Astrocyte (in vitro differentiated cells and primary cell): ENCODE results near the gene EIF4G3. TPM values are rescaled to one million over a fixed set of nuclear protein-coding genes. Genes with fewer than 3 reads are reported as not detected.
"Not testable (repeated sequence)": the region's sequence is repeated elsewhere in the genome, so short reads cannot be mapped to it uniquely, and the experiment has no call there.

Experiments used
- DNase-seq: peaks from one replicate; pipeline ENCODE4 v3.0.0-alpha.2; 2010; ENCODE audit warnings: low read depth
- FAIRE-seq: peaks from 2 replicates; lab custom pipeline; 2011; peaks lifted over from hg19 to GRCh38; lab: Jason Lieb, UNC
- H2AFZ ChIP-seq: 2 replicates; pipeline ENCODE4 v1.6.0; 2012; ENCODE audit warnings: low read depth, low read length, inconsistent platforms
- H3K27ac ChIP-seq: 2 replicates; pipeline ENCODE4 v1.5.1; 2011; ENCODE audit warnings: low read depth, low read length, inconsistent platforms
- H3K27me3 ChIP-seq: 2 replicates; pipeline ENCODE4 v1.6.0; 2011; ENCODE audit warnings: low read length, inconsistent platforms; ENCODE audit not compliant: insufficient read depth
- H3K36me3 ChIP-seq: 2 replicates; pipeline ENCODE4 v1.5.1; 2011; ENCODE audit warnings: low read length, inconsistent platforms; ENCODE audit not compliant: insufficient read depth
- H3K4me1 ChIP-seq: 2 replicates; pipeline ENCODE4 v1.5.1; 2011; ENCODE audit warnings: low read length, inconsistent platforms; ENCODE audit not compliant: insufficient read depth
- H3K4me2 ChIP-seq: 2 replicates; pipeline ENCODE4 v1.6.0; 2012; ENCODE audit warnings: low read length, inconsistent platforms
- H3K4me3 ChIP-seq: 2 replicates; pipeline ENCODE4 v1.5.1; 2011; ENCODE audit warnings: low read depth, mild to moderate bottlenecking, low read length, inconsistent platforms; ENCODE audit not compliant: insufficient read depth
- H3K79me2 ChIP-seq: 2 replicates; pipeline ENCODE4 v1.6.0; 2012; ENCODE audit warnings: mild to moderate bottlenecking, low read length, inconsistent platforms; ENCODE audit not compliant: insufficient read depth
- H3K9ac ChIP-seq: 2 replicates; pipeline ENCODE4 v1.6.0; 2012; ENCODE audit warnings: mild to moderate bottlenecking, low read length, inconsistent platforms
- H3K9me3 ChIP-seq: 2 replicates; pipeline ENCODE4 v1.5.1; 2012; ENCODE audit warnings: low read depth, mild to moderate bottlenecking, low read length, inconsistent platforms; ENCODE audit not compliant: insufficient read depth
- H4K20me1 ChIP-seq: 2 replicates; pipeline ENCODE4 v1.6.0; 2012; ENCODE audit warnings: low read length, inconsistent platforms; ENCODE audit not compliant: insufficient read depth
- H3K27ac Mint-ChIP-seq: one replicate; pipeline ENCODE4 v1.8.0; 2021; ENCODE audit warnings: mild to moderate bottlenecking, mixed read lengths; ENCODE audit not compliant: unreplicated experiment
- H3K27me3 Mint-ChIP-seq: one replicate; pipeline ENCODE4 v1.8.0; 2021; ENCODE audit warnings: low read depth, mixed read lengths; ENCODE audit not compliant: unreplicated experiment
- H3K36me3 Mint-ChIP-seq: one replicate; pipeline ENCODE4 v1.8.0; 2021; ENCODE audit warnings: low read depth, mixed read lengths; ENCODE audit not compliant: unreplicated experiment
- H3K4me1 Mint-ChIP-seq: one replicate; pipeline ENCODE4 v1.8.0; 2021; ENCODE audit warnings: low read depth, mixed read lengths; ENCODE audit not compliant: unreplicated experiment
- H3K4me3 Mint-ChIP-seq: one replicate; pipeline ENCODE4 v1.8.0; 2021; ENCODE audit warnings: mild to moderate bottlenecking, moderate library complexity, mixed read lengths; ENCODE audit not compliant: unreplicated experiment
- H3K9me3 Mint-ChIP-seq: one replicate; pipeline ENCODE4 v1.8.0; 2021; ENCODE audit warnings: mild to moderate bottlenecking, mixed read lengths; ENCODE audit not compliant: unreplicated experiment
- CTCF ChIP-seq: IDR thresholded peaks from 2 replicates; pipeline ENCODE4 v1.5.1; 2011; ENCODE audit warnings: low read depth, mild to moderate bottlenecking, inconsistent platforms, low read length, moderate library complexity; ENCODE audit not compliant: insufficient read depth
- EZH2 ChIP-seq: IDR thresholded peaks from 2 replicates; pipeline ENCODE4 v1.6.1; 2012; ENCODE audit warnings: mild to moderate bottlenecking, low read length, inconsistent platforms; ENCODE audit not compliant: insufficient read depth
- total RNA-seq: library from RNA; stranded (reverse); gene quantifications from 2 replicates; pipeline ENCODE4 v1.2.1, GENCODE V29; 2021

EIF4G3 gene
- total RNA-seq, 1 donor from 2014 or later: 76.1 TPM

GRCh38 chr1:20790785-20791184 lies 385.9 kb downstream of the EIF4G3 start:
- no peak overlapping the region for H3K4me3 Mint-ChIP-seq

DNA sequence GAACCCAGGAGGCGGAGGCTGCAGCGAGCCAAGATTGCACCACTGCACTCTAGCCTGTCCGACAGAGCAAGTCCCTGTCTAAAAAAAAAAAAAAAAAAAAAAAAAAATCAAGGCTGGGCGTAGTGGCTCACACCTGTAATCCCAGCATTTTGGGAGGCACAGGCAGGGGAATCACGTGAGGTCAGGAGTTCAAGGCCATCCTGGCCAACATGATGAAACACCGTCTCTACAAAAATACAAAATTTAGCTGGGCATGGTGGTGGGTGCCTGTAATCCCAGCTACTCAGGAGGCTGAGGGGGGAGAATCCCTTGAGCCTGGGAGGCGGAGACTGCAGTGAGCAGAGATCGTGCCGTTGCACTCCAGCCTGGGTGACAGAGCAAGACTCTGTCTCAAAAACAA lies 387.1 kb downstream of the EIF4G3 start:
- H3K36me3 Mint-ChIP-seq, H3K4me3 ChIP-seq, H3K4me3 Mint-ChIP-seq, H3K9me3 Mint-ChIP-seq, FAIRE-seq, H3K27me3 ChIP-seq, H3K9ac ChIP-seq, H3K36me3 ChIP-seq, H2AFZ ChIP-seq, DNase-seq, H3K27me3 Mint-ChIP-seq, H3K4me2 ChIP-seq, H3K9me3 ChIP-seq, H3K27ac ChIP-seq: not testable (repeated sequence)
- Histone ChIP-seq H3K79me2 (peaks cover 22% of the 10 kb centered on the region), H3K4me1 (peaks cover 21% of the 10 kb centered on the region), H4K20me1 (peaks cover 18% of the 10 kb centered on the region)
- H3K4me1 Mint-ChIP-seq: peaks cover 17% of the 10 kb centered on the region
- peak overlapping the region; percentile 34 for H3K27ac Mint-ChIP-seq

More at GRCh38 chr1:20790785-20791184, 385.9 kb downstream of the EIF4G3 start:
- no peak overlapping the region for H3K4me3 ChIP-seq
- H3K9ac ChIP-seq: no peak overlapping the region
- no peaks in the 10 kb centered on the region for H3K27me3 Mint-ChIP-seq
- H3K4me1 Mint-ChIP-seq: peaks cover 16% of the 10 kb centered on the region
- FAIRE-seq: no peak
- peaks cover 6% of the 10 kb centered on the region for H4K20me1 ChIP-seq
- no peak overlapping the region for H3K27ac Mint-ChIP-seq
- DNase-seq: no peak
- no peak overlapping the region for H2AFZ ChIP-seq
- H3K36me3 Mint-ChIP-seq: peaks cover 2% of the 10 kb centered on the region
- H3K4me1 ChIP-seq: peaks cover 16% of the 10 kb centered on the region
- H3K36me3 ChIP-seq: no peaks in the 10 kb centered on the region
- no peaks in the 10 kb centered on the region for H3K27me3 ChIP-seq
- TF ChIP-seq CTCF (no peak), EZH2 (no peak)
- H3K27ac ChIP-seq: no peak overlapping the region
- no peak overlapping the region for H3K4me2 ChIP-seq
- H3K9me3 ChIP-seq: no peaks in the 10 kb centered on the region
- H3K9me3 Mint-ChIP-seq: no peaks in the 10 kb centered on the region
- H3K79me2 ChIP-seq: peaks cover 10% of the 10 kb centered on the region

DNA sequence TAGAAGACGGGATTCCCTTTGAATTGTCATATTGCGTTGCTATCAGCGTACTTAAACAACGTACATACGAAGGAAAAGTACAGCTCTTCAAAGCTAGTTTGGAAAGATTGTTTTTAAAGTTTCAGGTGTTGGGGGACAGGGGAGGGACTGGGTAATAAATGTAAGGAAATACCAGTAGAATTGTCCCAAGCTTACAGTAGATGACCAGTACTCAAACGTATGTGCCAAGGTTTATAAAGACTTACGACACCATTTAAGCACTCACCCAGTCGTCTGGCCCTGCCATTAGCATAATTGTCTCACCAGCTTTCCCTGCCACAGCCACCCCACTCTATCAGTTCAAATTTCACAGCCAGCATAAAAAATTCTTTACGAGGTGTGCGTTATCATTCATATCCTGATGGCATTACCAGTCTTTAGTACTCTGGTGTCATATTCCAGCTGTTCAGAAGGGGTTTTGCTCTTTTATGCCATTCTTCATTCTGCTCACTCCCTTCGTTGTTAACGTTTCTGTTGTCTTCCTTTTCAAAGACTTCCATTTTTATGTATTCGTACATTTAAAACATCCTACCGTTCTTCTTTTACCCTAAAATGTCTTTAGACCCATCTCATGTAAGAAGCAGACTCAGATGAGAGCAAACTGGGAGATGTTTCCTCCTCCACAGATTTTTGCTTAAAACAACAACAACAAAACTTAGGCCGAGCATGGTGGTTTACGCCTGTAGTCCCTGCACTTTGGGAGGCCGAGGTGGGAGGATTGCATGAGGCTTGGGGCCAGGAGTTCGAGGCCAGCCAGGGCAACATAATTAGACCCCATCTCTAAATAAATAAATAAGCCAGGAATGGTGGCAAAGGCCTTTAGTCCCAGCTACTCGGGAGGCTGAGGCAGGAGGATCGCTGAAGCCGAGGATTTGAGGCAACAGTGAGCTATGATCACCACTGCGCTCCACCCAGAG lies 388.6 kb downstream of the EIF4G3 start:
- DNase-seq (peak; percentile 83), FAIRE-seq (no peak)
- H3K9ac ChIP-seq: peak overlapping the region; percentile 98
- no peaks in the 10 kb centered on the region for H3K36me3 ChIP-seq
- peak overlapping the region; percentile 96 for H3K27ac Mint-ChIP-seq
- H3K27ac ChIP-seq: peak overlapping the region; percentile 96
- peak overlapping the region; percentile 96 for H3K4me3 ChIP-seq
- H3K36me3 Mint-ChIP-seq: no peaks in the 10 kb centered on the region
- no peak for TF ChIP-seq CTCF
- TF ChIP-seq EZH2: no peak
- no peaks in the 10 kb centered on the region for H3K9me3 Mint-ChIP-seq
- H3K4me1 ChIP-seq: peaks cover 27% of the 10 kb centered on the region
- peaks cover 33% of the 10 kb centered on the region for H4K20me1 ChIP-seq
- H3K4me2 ChIP-seq: peak overlapping the region; percentile 84
- H3K79me2 ChIP-seq: peaks cover 37% of the 10 kb centered on the region
- H3K27me3 Mint-ChIP-seq: no peaks in the 10 kb centered on the region
- H2AFZ ChIP-seq: peak overlapping the region; percentile 42
- H3K4me1 Mint-ChIP-seq: peaks cover 23% of the 10 kb centered on the region
- no peaks in the 10 kb centered on the region for H3K27me3 ChIP-seq
- peak overlapping the region; percentile 92 for H3K4me3 Mint-ChIP-seq
- H3K9me3 ChIP-seq: no peaks in the 10 kb centered on the region
